HCT116 (cell line): ENCODE results near the gene MCM9.

Experiments used
- EZH2 ChIP-seq: fragments of 200-600 bp; sonication (generic); IDR thresholded peaks from 2 replicates; pipeline ENCODE4 v1.6.1; 2017; ENCODE audit warnings: antibody characterized with exemption, mixed run types
- EZH2phosphoT487 ChIP-seq: fragments of 200-600 bp; IDR thresholded peaks from 2 replicates; pipeline ENCODE4 v1.6.1; 2018; ENCODE audit warnings: antibody characterized with exemption, borderline replicate concordance
- POLR2A ChIP-seq: IDR thresholded peaks from 2 replicates; pipeline ENCODE4 v1.7.0; 2011; ENCODE audit warnings: borderline replicate concordance; ENCODE audit not compliant: insufficient read depth, insufficient read length; ENCODE audit errors: extremely low read depth
- POLR2AphosphoS5 ChIP-seq: IDR thresholded peaks from 2 replicates; pipeline ENCODE4 v1.6.1; 2011; ENCODE audit warnings: mild to moderate bottlenecking, low read depth, low read length, moderate library complexity
- RAD21 ChIP-seq: IDR thresholded peaks from 2 replicates; pipeline ENCODE4 v1.6.1; 2012; ENCODE audit warnings: low read depth, mild to moderate bottlenecking
- SP1 ChIP-seq: IDR thresholded peaks from 2 replicates; pipeline ENCODE4 v1.6.1; 2012; ENCODE audit warnings: low read depth
- YY1 ChIP-seq: IDR thresholded peaks from 2 replicates; pipeline ENCODE4 v1.6.1; 2011; ENCODE audit warnings: low read length, low read depth, moderate library complexity, mild to moderate bottlenecking; ENCODE audit not compliant: insufficient replicate concordance; ENCODE audit errors: extremely low read depth
- TF ChIP-seq, protein P1 (sequence below): IDR thresholded peaks from 2 replicates; pipeline ENCODE4 v1.6.1; 2012; ENCODE audit warnings: low read depth
- TF ChIP-seq, protein P2 (sequence below), 3 experiments: fragments of 200-600 bp in 1 of 3; sonication (generic) in 1 of 3; IDR thresholded peaks in 2 of 3; conservative IDR thresholded peaks in 1 of 3; 2 replicates each; pipeline ENCODE4 v1.5.1; 2012 to 2017; ENCODE audit warnings: low read depth in 2 of 3, low read length in 2 of 3, antibody characterized with exemption in 1 of 3, borderline replicate concordance in 1 of 3, control low read depth in 1 of 3, mild to moderate bottlenecking in 1 of 3, mixed read lengths in 1 of 3, mixed run types in 1 of 3, moderate library complexity in 1 of 3; ENCODE audit not compliant: insufficient read depth in 1 of 3

DNA sequence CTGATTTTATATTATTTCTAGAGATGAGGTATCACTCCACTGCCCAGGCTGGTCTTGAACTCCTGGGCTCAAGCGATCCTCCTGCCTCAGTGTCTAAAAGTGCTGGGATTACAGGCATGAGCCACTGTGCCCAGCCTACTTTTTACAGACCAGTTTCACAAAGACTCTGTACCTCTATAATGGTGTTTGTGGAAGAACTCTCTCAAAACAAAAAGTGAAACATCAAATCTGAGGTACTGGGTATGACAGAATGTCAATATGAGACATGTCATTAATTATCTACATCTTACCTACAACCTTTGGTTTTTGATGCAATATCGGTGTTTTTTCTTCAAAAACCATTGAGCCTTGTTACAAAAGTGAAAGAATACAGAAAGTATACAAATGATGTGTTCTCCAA is 49.4 kb upstream of the MCM9 start:
- TF ChIP-seq, protein P1, sequence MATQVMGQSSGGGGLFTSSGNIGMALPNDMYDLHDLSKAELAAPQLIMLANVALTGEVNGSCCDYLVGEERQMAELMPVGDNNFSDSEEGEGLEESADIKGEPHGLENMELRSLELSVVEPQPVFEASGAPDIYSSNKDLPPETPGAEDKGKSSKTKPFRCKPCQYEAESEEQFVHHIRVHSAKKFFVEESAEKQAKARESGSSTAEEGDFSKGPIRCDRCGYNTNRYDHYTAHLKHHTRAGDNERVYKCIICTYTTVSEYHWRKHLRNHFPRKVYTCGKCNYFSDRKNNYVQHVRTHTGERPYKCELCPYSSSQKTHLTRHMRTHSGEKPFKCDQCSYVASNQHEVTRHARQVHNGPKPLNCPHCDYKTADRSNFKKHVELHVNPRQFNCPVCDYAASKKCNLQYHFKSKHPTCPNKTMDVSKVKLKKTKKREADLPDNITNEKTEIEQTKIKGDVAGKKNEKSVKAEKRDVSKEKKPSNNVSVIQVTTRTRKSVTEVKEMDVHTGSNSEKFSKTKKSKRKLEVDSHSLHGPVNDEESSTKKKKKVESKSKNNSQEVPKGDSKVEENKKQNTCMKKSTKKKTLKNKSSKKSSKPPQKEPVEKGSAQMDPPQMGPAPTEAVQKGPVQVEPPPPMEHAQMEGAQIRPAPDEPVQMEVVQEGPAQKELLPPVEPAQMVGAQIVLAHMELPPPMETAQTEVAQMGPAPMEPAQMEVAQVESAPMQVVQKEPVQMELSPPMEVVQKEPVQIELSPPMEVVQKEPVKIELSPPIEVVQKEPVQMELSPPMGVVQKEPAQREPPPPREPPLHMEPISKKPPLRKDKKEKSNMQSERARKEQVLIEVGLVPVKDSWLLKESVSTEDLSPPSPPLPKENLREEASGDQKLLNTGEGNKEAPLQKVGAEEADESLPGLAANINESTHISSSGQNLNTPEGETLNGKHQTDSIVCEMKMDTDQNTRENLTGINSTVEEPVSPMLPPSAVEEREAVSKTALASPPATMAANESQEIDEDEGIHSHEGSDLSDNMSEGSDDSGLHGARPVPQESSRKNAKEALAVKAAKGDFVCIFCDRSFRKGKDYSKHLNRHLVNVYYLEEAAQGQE, result no peak
- TF ChIP-seq POLR2AphosphoS5 (no peak), EZH2phosphoT487 (no peak), EZH2 (no peak), SP1 (no peak), POLR2A (no peak), YY1 (no peak), RAD21 (no peak)
- TF ChIP-seq, protein P2, sequence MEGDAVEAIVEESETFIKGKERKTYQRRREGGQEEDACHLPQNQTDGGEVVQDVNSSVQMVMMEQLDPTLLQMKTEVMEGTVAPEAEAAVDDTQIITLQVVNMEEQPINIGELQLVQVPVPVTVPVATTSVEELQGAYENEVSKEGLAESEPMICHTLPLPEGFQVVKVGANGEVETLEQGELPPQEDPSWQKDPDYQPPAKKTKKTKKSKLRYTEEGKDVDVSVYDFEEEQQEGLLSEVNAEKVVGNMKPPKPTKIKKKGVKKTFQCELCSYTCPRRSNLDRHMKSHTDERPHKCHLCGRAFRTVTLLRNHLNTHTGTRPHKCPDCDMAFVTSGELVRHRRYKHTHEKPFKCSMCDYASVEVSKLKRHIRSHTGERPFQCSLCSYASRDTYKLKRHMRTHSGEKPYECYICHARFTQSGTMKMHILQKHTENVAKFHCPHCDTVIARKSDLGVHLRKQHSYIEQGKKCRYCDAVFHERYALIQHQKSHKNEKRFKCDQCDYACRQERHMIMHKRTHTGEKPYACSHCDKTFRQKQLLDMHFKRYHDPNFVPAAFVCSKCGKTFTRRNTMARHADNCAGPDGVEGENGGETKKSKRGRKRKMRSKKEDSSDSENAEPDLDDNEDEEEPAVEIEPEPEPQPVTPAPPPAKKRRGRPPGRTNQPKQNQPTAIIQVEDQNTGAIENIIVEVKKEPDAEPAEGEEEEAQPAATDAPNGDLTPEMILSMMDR (IDR thresholded peaks at IDR 0.05 in 2 of 3, conservative IDR thresholded peaks at IDR 0.05 in 1 of 3; ENCODE audit: borderline replicate concordance in 1 of 3, insufficient read depth in 1 of 3, low read depth in 2 of 3, low read length in 2 of 3), result no peak
